Psoas muscle (tissue), 8 donors: ENCODE data around the gene ATP8A2. TPM values are rescaled to one million over a fixed set of nuclear protein-coding genes. Genes with fewer than 3 reads are reported as not detected.

Experiments
- ATAC-seq, 4 donors: fragments of 200-7000 bp; cut with Tn5 transposase; one replicate each; pipeline ENCODE4 v1.9.1; 2020; ENCODE audit warnings: moderate library complexity in 3 of 4, mild to moderate bottlenecking in 2 of 4
- DNase-seq, 2 donors: peaks; one replicate each; pipeline ENCODE4 v3.0.0-alpha.2; 2020
- H3K27ac ChIP-seq: fragments of 200-600 bp; one replicate; pipeline ENCODE4 v1.8.0; 2022
- H3K27me3 ChIP-seq, 3 donors: fragments of 200-600 bp in 1 of 3; one replicate each; pipeline versions ENCODE4 v1.6.1 to v1.8.0; 2013 to 2022; ENCODE audit warnings: low read length in 2 of 3, mild to moderate bottlenecking in 2 of 3, moderate library complexity in 1 of 3; ENCODE audit not compliant: insufficient read depth in 3 of 3
- H3K36me3 ChIP-seq, 2 donors: fragments of 200-600 bp in 1 of 2; one replicate each; pipeline versions ENCODE4 v1.6.1 to v1.8.0; 2013 to 2022; ENCODE audit warnings: low read depth in 1 of 2, mild to moderate bottlenecking in 1 of 2, moderate library complexity in 1 of 2; ENCODE audit not compliant: insufficient read depth in 1 of 2
- H3K4me1 ChIP-seq: fragments of 200-600 bp; one replicate; pipeline ENCODE4 v1.8.0; 2022
- H3K4me3 ChIP-seq: fragments of 200-600 bp; one replicate; pipeline ENCODE4 v1.8.0; 2022; ENCODE audit warnings: mild to moderate bottlenecking
- H3K9me3 ChIP-seq: fragments of 200-600 bp; one replicate; pipeline ENCODE4 v1.8.0; 2022
- WGBS, 3 donors: extraction: QIAGEN DNeasy Blood & Tissue Kit; methylation state at CpG; one replicate each; pipeline versions ENCODE4 v1.1.6 to v1.1.7; 2013; 5-methylcytosine and 5-hydroxymethylcytosine counted together
- intact Hi-C, 2 donors: fragments of 100-400 bp; cut with DNase I; formaldehyde crosslinking; loops; one replicate each; pipeline versions ENCODE4 v1.11.0 to v1.14.2; 2022
- polyA plus RNA-seq, 3 donors: library from polyadenylated mRNA; stranded (reverse); fragments of 200-250 nt; gene quantifications; one replicate each; pipeline ENCODE4 v1.2.3, GENCODE V29; 2013
- total RNA-seq, 4 donors: library from RNA; stranded (reverse); fragmentation: NEBNext Ultra II Directional in 2 of 4; extraction: Animal tissue kit (Norgen Biotek cat#: 25700) in 2 of 4; gene quantifications; one replicate each; pipeline versions ENCODE4 v1.2.1 to v1.2.4, GENCODE V29; 2021 to 2023
- TF ChIP-seq, protein P1 (sequence below): fragments of 200-600 bp; IDR thresholded peaks from one replicate; pipeline ENCODE4 v1.8.0; 2022; ENCODE audit warnings: antibody characterized with exemption
- donor health status: healthy with polysubstance abuse.
- donor health status: DM: no; HTN: no; CAD: no; lungs with moderate emphysema.
- donor health status: Bipolar disorder and iron deficiency.
- donor health status: healthy.
- donor health status: DM: yes; HTN: yes; CAD: no.
- donor health status: DM: no; HTN: no; CAD: no.
- donor health status: DM: no; HTN: no; CAD: no.
- donor health status: DM: yes; HTN: yes; CAD: no.

The ATP8A2 gene
- total and polyA plus RNA-seq, 7 donors, result 0.02 to 0.22 (median 0.04) TPM; not detected in 2

DNA sequence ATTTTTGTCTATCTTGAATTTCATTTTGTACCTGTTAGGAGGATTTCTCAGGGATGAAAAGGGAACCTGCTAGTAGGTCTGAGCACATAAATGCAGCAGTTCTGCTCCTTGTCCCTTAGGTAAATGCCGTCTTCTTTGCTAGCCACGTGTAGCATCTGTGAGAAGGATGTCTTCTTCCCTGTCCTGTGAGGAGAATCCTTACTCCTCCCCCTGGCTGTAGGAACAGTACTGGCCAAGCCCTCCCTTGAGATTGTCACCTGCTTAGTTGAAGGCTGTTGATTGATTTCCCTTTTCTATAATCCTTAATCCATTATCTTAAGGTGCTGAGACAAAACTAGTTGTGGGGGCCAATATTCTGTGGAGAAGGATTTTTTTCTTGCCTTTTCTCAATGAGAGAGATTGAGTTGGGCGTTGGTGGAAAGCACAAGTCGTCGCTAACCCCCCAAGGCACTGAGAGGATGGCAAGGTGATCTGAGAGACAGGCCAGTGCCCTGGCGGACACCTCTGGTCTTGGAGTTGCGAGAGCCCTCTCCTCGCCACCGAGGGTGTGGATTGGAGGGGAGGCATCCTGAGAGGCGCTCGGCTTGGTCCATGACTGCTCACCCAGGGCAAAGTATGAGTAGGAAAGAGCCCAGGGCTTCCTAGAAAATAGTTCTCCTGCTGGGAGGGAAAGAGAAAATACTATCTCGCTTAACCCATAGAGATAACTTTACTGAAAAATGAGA, 216.7 kb downstream of the ATP8A2 start:
- Histone ChIP-seq H3K27me3 (no peaks in the 10 kb centered on the region), H3K36me3 (no peaks in the 10 kb centered on the region), H3K4me1 (no peaks in the 10 kb centered on the region), H3K4me3 (no peak overlapping the region), H3K9me3 (no peaks in the 10 kb centered on the region), H3K27ac (no peak overlapping the region)
- intact Hi-C loops, result no loop called here
- DNase-seq (no peak), ATAC-seq (no peak)
- TF ChIP-seq, protein P1, sequence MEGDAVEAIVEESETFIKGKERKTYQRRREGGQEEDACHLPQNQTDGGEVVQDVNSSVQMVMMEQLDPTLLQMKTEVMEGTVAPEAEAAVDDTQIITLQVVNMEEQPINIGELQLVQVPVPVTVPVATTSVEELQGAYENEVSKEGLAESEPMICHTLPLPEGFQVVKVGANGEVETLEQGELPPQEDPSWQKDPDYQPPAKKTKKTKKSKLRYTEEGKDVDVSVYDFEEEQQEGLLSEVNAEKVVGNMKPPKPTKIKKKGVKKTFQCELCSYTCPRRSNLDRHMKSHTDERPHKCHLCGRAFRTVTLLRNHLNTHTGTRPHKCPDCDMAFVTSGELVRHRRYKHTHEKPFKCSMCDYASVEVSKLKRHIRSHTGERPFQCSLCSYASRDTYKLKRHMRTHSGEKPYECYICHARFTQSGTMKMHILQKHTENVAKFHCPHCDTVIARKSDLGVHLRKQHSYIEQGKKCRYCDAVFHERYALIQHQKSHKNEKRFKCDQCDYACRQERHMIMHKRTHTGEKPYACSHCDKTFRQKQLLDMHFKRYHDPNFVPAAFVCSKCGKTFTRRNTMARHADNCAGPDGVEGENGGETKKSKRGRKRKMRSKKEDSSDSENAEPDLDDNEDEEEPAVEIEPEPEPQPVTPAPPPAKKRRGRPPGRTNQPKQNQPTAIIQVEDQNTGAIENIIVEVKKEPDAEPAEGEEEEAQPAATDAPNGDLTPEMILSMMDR, result no peak
- WGBS, 3 donors, result 93 to 96% (median 94%) methylated on average over 12 of the region's 12 CpGs

DNA sequence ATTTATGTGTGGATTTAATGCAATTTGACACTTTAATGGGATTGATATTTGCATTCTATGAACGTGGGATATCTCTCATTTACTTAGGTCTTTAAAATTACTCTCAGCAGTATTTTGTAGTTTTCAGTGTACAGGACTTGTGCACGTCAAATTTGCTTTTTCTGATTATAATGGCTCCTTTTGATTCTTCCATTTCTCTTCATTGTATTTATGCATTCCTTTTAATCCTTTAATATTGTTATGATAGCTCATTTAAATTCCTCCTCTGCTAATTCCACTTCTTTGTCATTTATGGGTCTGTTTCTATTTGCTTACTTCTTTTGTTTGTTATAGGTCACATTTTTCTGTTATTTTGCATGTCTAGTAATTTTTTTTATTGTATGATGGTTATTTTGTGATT, 226.6 kb downstream of the ATP8A2 start:
- H3K9me3 ChIP-seq, result no peaks in the 10 kb centered on the region
- TF ChIP-seq, protein P1, result no peak
- H3K4me1 ChIP-seq, result no peaks in the 10 kb centered on the region
- 66 to 68% (median 67%) methylated on average over 2 of the region's 2 CpGs for WGBS, 3 donors
- intact Hi-C loops, result no loop called here
- no peaks in the 10 kb centered on the region for H3K27me3 ChIP-seq
- no peak for ATAC-seq
- no peaks in the 10 kb centered on the region for H3K36me3 ChIP-seq
- no peak for DNase-seq
- no peak overlapping the region for H3K27ac ChIP-seq
- H3K4me3 ChIP-seq, result no peak overlapping the region

DNA sequence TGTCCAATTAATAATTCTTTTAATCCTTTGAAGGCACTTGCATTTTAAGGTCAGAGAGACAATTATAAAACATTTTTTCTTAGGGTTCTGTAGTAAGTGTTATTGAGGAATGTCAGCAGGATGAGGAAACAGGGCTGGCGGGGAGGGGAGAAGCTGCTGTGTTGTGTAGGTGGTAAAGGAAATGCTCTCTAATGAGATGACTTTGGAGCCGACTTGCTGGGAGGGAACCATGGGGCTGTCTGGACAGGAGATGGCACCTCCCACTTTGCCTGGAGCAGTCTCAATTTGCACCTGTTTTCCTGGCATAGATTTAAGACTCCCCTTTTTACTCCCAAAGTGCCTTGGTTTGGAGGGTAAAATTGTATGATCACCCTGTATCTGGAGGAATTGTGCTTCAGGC, 230.4 kb downstream of the ATP8A2 start:
- Histone ChIP-seq H3K4me3 (no peak overlapping the region), H3K27me3 (no peaks in the 10 kb centered on the region), H3K9me3 (no peaks in the 10 kb centered on the region), H3K4me1 (no peaks in the 10 kb centered on the region), H3K36me3 (no peaks in the 10 kb centered on the region), H3K27ac (no peak overlapping the region)
- 43 to 49% (median 48%) methylated on average over 2 of the region's 2 CpGs for WGBS, 3 donors
- ATAC-seq (no peak), DNase-seq (no peak)
- intact Hi-C loops, result no loop called here
- TF ChIP-seq, protein P1, result no peak

DNA sequence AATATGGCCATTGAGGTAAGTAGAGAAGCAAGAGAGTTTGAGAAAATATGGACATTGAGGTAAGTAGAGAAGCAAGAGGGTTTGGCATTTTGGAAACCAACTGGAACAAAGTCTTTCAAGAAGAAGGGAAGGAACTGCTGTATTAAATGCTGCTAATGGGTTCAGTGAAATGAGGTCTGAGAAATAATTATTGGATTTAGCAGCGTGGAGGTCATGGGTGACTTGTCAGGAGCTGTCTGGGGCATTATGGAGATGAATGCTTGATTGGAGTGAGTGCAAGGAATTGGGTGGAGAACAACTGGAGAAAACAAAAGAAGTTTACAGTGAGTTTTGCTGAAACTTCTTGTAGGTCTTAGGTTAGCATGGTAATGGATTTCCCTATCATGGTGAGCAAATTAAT, 232.3 kb downstream of the ATP8A2 start:
- H3K4me1 ChIP-seq, result no peaks in the 10 kb centered on the region
- no peak overlapping the region for H3K4me3 ChIP-seq
- DNase-seq, result no peak
- no peak overlapping the region for H3K27ac ChIP-seq
- no peaks in the 10 kb centered on the region for H3K9me3 ChIP-seq
- WGBS, 3 donors, result 78 to 82% (median 80%) methylated on average over 1 of the region's 1 CpG
- TF ChIP-seq, protein P1, result no peak
- ATAC-seq, result no peak
- intact Hi-C loops, result no loop called here
- H3K36me3 ChIP-seq, result no peaks in the 10 kb centered on the region
- H3K27me3 ChIP-seq, result no peaks in the 10 kb centered on the region

DNA sequence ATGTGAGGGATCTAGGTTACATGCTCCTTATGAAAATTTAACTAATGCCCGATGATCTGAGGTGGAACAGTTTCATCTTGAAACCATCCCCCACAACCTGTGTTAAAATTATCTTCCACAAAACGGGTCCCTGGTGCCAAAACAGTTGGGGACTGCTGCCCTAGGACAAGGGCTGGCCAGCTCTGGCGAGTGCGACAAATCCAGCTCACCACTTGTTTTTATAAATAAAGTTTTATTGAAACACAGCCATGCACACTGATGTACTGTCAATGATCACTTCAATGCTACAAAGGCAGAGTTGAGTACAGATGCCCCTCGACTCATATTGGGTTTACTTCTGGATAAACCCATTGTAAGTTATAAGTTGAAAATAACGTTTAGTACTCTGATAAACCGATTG, 235.3 kb downstream of the ATP8A2 start:
- DNase-seq (no peak), ATAC-seq (no peak)
- Histone ChIP-seq H3K27me3 (no peaks in the 10 kb centered on the region), H3K4me1 (no peaks in the 10 kb centered on the region), H3K4me3 (no peak overlapping the region), H3K27ac (no peak overlapping the region), H3K36me3 (no peaks in the 10 kb centered on the region), H3K9me3 (peaks cover 7% of the 10 kb centered on the region)
- WGBS, 3 donors, result 81 to 88% (median 83%) methylated on average over 7 of the region's 7 CpGs
- TF ChIP-seq, protein P1, result no peak
- intact Hi-C loops, result no loop called here
